Measurements from ENCODE around the gene COL20A1.
"Not testable (repeated sequence)": the region's sequence is repeated elsewhere in the genome, so short reads cannot be mapped to it uniquely, and the experiment has no call there.

The COL20A1 gene

GRCh38 chr20:63377256-63377941 is 84.4 kb downstream of the COL20A1 start:
- no peak for DNase-seq (ENCODE audit: low read depth)

DNA sequence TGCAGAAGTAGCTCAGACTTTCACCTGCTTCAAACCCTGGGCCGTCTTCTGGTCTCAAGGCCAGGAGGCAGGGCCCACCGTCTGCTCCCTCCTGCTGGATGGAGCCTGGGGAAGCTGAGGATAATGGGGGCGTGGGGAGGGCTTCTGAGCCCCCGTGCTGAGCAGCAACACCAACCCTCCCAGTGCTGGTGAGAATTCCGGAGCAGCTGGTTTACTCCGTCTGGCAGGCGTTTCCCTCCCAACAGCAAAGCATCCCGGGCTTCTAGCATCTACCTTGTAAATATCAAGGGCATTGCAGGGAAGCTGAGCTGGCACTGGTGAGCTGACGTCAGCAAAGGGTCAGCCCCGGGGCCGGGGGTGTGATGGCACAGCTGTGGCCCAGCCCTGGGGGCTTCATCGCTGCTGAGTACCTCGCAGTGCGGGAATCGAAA is 85.0 kb downstream of the COL20A1 start:
- DNase-seq (ENCODE audit: low read depth): no peak

DNA sequence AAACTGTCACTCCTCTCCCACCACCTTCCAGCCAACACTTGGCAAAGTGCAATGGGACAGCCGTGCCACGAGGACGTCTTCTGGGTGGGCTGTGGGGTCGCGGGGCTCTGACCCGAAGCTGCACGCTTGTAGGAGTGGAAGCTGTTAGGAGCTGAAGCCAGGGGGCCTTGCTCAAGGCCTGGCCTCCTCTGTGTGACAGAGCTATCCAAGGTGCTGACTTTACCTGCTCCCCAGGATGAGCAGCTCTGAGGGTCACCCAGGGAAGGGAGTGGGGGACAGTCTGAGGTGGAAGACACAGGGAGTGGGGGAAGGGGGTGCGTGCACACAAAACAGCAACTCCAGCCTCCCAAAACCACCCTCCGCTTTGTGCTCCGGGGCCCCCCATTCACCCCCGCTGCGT is 85.6 kb downstream of the COL20A1 start:
- DNase-seq (ENCODE audit: low read depth): no peak

DNA sequence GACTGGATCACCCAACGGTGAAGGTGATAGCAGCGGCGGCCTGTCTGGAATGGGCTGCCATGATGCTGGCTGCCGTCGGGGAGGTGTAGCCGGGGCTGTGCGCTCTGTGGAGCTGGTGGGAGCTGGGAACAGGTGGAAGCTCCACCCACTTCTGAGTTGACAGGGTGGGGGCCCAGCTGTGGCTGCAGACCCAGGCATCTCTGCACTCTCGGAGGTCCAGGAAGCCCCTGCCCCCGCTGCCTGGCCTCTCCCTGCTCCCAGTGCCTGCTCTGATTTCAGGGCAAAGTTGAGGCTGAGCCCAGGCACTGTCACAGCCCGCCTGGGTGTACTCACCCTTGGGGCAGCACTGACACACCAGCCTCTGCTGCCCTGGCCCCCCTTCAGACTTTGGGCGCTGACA is 86.3 kb downstream of the COL20A1 start:
- no peak for DNase-seq (ENCODE audit: low read depth)

GRCh38 chr20:63379872-63380271 is 86.9 kb downstream of the COL20A1 start:
- DNase-seq (ENCODE audit: low read depth): not testable (repeated sequence)

- no peak for DNase-seq (ENCODE audit: low read depth)
Observed at GRCh38 chr20:63380346-63380870, 87.4 kb downstream of the COL20A1 start.

DNA sequence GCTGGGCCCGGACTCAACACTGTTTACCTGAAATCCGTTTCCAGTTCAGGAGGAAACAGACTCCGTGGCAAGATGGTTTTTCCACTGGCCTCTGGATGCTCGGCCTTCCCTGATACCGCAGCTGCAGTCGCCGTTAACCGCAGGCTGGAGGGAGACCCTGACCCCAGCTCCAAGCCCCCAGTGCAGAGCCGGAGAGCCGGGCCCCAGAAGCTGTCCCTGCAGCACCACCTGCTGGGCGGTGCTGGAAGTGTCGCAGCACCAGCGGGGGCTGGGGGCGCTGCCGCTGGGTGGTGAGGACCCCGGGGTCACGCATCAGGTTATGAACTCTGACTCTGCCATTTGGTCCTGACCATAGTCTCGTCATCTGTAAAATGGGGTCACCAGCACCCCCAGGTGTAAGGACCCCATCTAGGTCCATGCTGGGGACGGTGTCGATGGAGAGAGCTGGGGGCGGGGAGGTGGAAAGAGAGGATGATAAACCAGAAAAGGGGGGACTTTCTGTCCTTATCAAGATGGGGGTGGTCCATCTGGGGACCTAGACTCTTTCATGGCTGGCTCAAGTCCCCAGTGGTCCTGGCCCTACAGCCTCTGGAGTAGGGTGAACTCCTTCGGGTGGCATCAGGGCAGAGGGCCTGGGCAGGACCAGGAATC is 88.9 kb downstream of the COL20A1 start:
- DNase-seq (ENCODE audit: low read depth): no peak

DNA sequence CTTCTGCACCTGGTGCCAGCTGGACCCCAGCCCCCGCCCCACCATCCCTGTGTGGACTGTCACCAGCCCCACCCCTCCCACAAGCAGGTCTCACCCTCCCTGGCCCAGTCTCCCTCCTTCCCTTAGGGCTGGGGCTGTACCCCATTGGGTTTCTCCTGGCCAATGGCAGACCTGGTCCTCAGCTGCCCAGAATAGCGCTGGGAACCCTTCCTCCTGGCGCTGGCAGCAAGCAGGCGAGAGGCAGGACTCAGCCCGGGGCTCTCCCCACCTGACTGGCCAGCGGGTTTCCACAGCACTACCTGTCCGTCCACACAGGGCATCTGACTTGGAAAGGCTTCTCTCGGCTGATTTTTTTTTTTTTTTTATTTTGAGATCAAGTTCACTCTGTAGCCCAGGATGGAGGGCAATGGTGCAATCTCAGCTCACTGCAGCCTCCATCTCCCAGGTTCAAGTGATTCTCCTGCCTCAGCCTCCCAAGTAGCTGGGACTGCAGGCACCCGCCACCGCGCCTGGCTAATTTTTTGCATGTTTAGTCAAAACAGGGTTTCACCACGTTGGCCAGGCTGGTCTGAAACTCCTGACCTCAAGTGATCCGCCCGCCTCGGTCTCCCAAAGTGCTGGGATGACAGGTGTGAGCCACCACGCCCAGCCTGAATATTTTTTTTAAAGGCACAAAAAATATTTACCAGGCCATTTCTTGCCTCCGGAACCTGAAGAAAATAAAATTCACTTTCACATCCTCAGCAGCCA is 89.7 kb downstream of the COL20A1 start:
- no peak for DNase-seq (ENCODE audit: low read depth)

- no peak for DNase-seq (ENCODE audit: low read depth)
Observed at GRCh38 chr20:63383556-63383955, 90.6 kb downstream of the COL20A1 start.

GRCh38 chr20:63384336-63384735 is 91.3 kb downstream of the COL20A1 start:
- DNase-seq (ENCODE audit: low read depth): no peak
